IPS DF 6.9 (cell line): ENCODE data around the gene MAN2A1.

Source experiments
- DNase-seq: peaks from one replicate; pipeline ENCODE4 v3.0.0-alpha.2; 2013; ENCODE audit warnings: low read depth, low spot score
- H3K27ac ChIP-seq: one replicate; pipeline ENCODE4 v1.5.1; 2013; ENCODE audit warnings: low read length, control low read depth
- H3K27me3 ChIP-seq: 2 replicates; pipeline ENCODE4 v1.6.1; 2013; ENCODE audit warnings: mild to moderate bottlenecking, low read length; ENCODE audit not compliant: control insufficient read depth, insufficient read depth
- H3K36me3 ChIP-seq: 2 replicates; pipeline ENCODE4 v1.6.1; 2013; ENCODE audit warnings: low read length; ENCODE audit not compliant: control insufficient read depth, insufficient read depth
- H3K4me1 ChIP-seq: 2 replicates; pipeline ENCODE4 v1.6.1; 2013; ENCODE audit warnings: low read length; ENCODE audit not compliant: control insufficient read depth, insufficient read depth
- H3K4me3 ChIP-seq: 2 replicates; pipeline ENCODE4 v1.5.1; 2013; ENCODE audit warnings: mild to moderate bottlenecking, low read length
- H3K9me3 ChIP-seq: 2 replicates; pipeline ENCODE4 v1.6.1; 2013; ENCODE audit warnings: low read length, inconsistent platforms; ENCODE audit not compliant: control insufficient read depth, insufficient read depth
- WGBS: extraction: QIAGEN DNeasy Blood & Tissue Kit; methylation state at CpG from one replicate; pipeline ENCODE4 v1.1.7; 2013; ENCODE audit warnings: mixed read lengths, missing lambda C conversion rate; ENCODE audit not compliant: insufficient read length, insufficient coverage; 5-methylcytosine and 5-hydroxymethylcytosine counted together

Gene MAN2A1

DNA sequence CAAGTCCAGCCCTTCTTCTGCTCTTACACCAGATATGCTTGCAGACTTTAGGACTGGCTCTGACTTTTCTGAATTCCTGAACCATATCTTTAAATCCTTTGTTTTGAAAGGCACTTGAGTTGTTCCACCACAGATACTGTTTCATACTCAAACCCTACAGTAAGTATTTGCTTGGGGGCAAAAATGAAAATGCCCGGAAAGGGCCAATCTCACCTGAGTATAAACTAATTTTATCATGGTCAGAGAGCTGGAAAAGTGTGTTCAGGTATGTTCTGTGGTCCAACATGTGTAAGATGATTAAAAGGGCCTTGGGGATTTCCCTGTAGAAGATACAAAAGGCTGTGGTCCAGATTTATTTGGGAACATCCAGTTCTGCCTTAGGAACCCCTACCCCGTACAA, 225.2 kb downstream of the MAN2A1 start:
- Histone ChIP-seq H3K27ac (no peak overlapping the region), H3K27me3 (no peaks in the 10 kb centered on the region), H3K36me3 (no peaks in the 10 kb centered on the region), H3K4me1 (no peaks in the 10 kb centered on the region), H3K4me3 (no peak overlapping the region), H3K9me3 (no peaks in the 10 kb centered on the region)
- no CpG with 5 or more reads among the region's 2 CpGs for WGBS
- DNase-seq, result no peak

GRCh38 chr5:109916481-109917153, 226.9 kb downstream of the MAN2A1 start:
- no peaks in the 10 kb centered on the region for H3K9me3 ChIP-seq
- no peaks in the 10 kb centered on the region for H3K27me3 ChIP-seq
- no peak overlapping the region for H3K4me3 ChIP-seq
- no peaks in the 10 kb centered on the region for H3K36me3 ChIP-seq
- no peak for DNase-seq
- no CpG with 5 or more reads among the region's 4 CpGs for WGBS
- no peaks in the 10 kb centered on the region for H3K4me1 ChIP-seq
- H3K27ac ChIP-seq, result no peak overlapping the region
